ENCODE results near the gene PYROXD2. TPM values are rescaled to one million over a fixed set of nuclear protein-coding genes. Genes with fewer than 3 reads are reported as not detected.

PYROXD2 gene
- total RNA-seq, result 1 to 10 TPM in 3 of 4 donors, under 1 TPM in 1; 0.97 to 6.7 (median 3.8) TPM

GRCh38 chr10:98414932-98415730 lies at the start of gene PYROXD2:
PYROXD2 (minus strand) TSS chr10:98415182; CDS start chr10:98415135, 47 bp downstream.
- WGBS, 2 donors, result 24 to 30% methylated on average over 25 of the region's 25 CpGs
- DNase-seq (ENCODE audit: low spot score in 2 of 2), result peak; percentile 83 to 97
- TF ChIP-seq POLR2A (IDR thresholded peaks at IDR 0.05) (no peak), CTCF (IDR thresholded peaks at IDR 0.05) (no peak)
- intact Hi-C loops (cut with DNase I; ENCODE audit: low total_unique reads), result no loop called here
- peak within 1 kb of the TSS; percentile 28 for H3K4me3 ChIP-seq (ENCODE audit: low read depth, poor library complexity, severe bottlenecking)

GRCh38 chr10:98463976-98464754 lies 49.2 kb upstream of the PYROXD2 start:
- TF ChIP-seq CTCF (IDR thresholded peaks at IDR 0.05) (no peak), POLR2A (IDR thresholded peaks at IDR 0.05) (no peak)
- WGBS, 2 donors, result 83% methylated on average over 8 of the region's 8 CpGs
- intact Hi-C loops (cut with DNase I; ENCODE audit: low total_unique reads), result loop anchor here (10.0 kb wide), 1 partner anchor 781 kb away; no protein-coding TSS in a partner anchor
- no peak for DNase-seq (ENCODE audit: low spot score in 2 of 2)
- H3K4me3 ChIP-seq (ENCODE audit: low read depth, poor library complexity, severe bottlenecking), result no peak overlapping the region

GRCh38 chr10:98463016-98463415 lies 48.0 kb upstream of the PYROXD2 start:
- DNase-seq (ENCODE audit: low spot score in 2 of 2), result no peak
- 93 to 94% methylated on average over 6 of the region's 6 CpGs for WGBS, 2 donors
- no peak overlapping the region for H3K4me3 ChIP-seq (ENCODE audit: low read depth, poor library complexity, severe bottlenecking)
- TF ChIP-seq POLR2A (IDR thresholded peaks at IDR 0.05) (no peak), CTCF (IDR thresholded peaks at IDR 0.05) (no peak)
- intact Hi-C loops (cut with DNase I; ENCODE audit: low total_unique reads), result loop anchor here (10.0 kb wide), 1 partner anchor 782 kb away; no protein-coding TSS in a partner anchor

DNA sequence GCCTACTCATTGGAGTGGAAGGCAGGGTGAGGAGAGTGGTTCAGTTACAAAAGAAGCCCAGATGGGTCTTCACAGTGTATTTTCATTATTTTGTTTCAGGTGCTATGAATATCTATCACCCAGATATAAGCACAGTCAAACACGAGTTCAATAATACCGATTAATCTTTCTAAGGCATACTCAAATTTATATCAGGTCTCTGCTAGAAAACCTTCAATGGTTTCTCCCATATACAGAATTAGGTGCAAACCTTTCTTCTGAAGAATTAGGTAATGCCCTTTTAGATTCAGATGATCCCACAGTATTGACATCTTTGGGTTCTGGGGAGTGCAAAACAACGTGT lies 46.5 kb upstream of the PYROXD2 start:
- H3K4me3 ChIP-seq (ENCODE audit: low read depth, poor library complexity, severe bottlenecking), result no peak overlapping the region
- TF ChIP-seq CTCF (IDR thresholded peaks at IDR 0.05) (no peak), POLR2A (IDR thresholded peaks at IDR 0.05) (no peak)
- DNase-seq (ENCODE audit: low spot score in 2 of 2), result no peak
- intact Hi-C loops (cut with DNase I; ENCODE audit: low total_unique reads), result loop anchor here (10.0 kb wide), 1 partner anchor 783 kb away; no protein-coding TSS in a partner anchor
- WGBS, 2 donors, result 89 to 93% methylated on average over 3 of the region's 3 CpGs

DNA sequence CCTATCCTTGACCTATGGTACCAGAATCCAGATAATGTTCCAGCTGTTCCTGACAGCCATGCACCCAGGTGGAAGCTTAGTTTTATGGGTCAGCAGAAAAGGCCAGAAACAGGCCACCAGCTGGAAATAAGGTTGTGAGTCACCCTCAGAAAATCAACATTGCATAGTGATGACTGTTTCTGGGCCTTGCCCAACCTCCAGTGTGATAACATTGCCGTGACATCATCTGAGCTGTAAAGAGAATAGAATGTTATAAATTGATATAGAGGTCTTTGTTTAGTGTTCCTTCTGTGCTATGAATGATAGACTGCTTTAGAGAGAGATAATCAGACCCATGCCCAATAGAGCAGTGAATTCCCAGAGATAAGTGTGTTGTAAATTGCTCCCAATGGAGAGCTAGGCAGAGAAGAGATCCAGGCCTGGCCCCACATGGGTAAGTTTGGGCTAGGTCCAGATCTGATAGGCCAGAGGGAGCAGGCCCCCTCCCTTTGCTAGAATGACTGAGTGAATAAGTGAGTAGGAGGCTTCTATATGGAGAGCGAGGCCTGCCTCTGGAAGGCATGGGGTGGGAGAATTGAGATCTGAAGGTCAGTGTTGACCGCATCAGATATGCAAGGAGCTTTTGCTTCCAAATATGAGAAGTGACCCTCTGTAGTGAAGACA lies 46.0 kb upstream of the PYROXD2 start:
- intact Hi-C loops (cut with DNase I; ENCODE audit: low total_unique reads), result loop anchor here (10.0 kb wide), 1 partner anchor 784 kb away; no protein-coding TSS in a partner anchor
- DNase-seq (ENCODE audit: low spot score in 2 of 2), result no peak
- no peak for TF ChIP-seq CTCF (IDR thresholded peaks at IDR 0.05)
- no peak for TF ChIP-seq POLR2A (IDR thresholded peaks at IDR 0.05)
- H3K4me3 ChIP-seq (ENCODE audit: low read depth, poor library complexity, severe bottlenecking), result no peak overlapping the region
- WGBS, 2 donors, result 66 to 76% methylated on average over 3 of the region's 3 CpGs

All from lower leg skin (tissue), 4 donors.